ENCODE results near the gene PTH1R. TPM values are rescaled to one million over a fixed set of nuclear protein-coding genes. Genes with fewer than 3 reads are reported as not detected.

Gene PTH1R
- total and polyA plus RNA-seq, 4 donors: 11.2 to 29.7 (median 19.9) TPM

GRCh38 chr3:46924921-46925584, 47.5 kb downstream of the PTH1R start:
- Histone ChIP-seq H3K4me1 (ENCODE audit: control insufficient read depth in 5 of 5, insufficient read depth in 5 of 5, low read length in 5 of 5) (peaks cover 0 to 27% (median 4%) of the 10 kb centered on the region in 5 donors), H3K9ac (ENCODE audit: insufficient read depth in 1 of 2, low read length in 2 of 2) (no peak overlapping the region), H3K4me3 (no peak overlapping the region), H3K27me3 (ENCODE audit: control insufficient read depth in 3 of 3, insufficient read depth in 3 of 3, low read length in 2 of 3) (no peaks in the 10 kb centered on the region), H3K27ac (ENCODE audit: low read depth in 1 of 2, low read length in 1 of 2) (peak overlapping the region; percentile 62 to 82), H3K36me3 (ENCODE audit: control insufficient read depth in 4 of 4, insufficient read depth in 4 of 4, low read length in 4 of 4) (peaks cover 9 to 55% (median 41%) of the 10 kb centered on the region in 4 donors), H3K9me3 (ENCODE audit: control insufficient read depth in 4 of 4, insufficient read depth in 3 of 4, low read length in 3 of 4) (no peaks in the 10 kb centered on the region)
- TF ChIP-seq, protein P1, sequence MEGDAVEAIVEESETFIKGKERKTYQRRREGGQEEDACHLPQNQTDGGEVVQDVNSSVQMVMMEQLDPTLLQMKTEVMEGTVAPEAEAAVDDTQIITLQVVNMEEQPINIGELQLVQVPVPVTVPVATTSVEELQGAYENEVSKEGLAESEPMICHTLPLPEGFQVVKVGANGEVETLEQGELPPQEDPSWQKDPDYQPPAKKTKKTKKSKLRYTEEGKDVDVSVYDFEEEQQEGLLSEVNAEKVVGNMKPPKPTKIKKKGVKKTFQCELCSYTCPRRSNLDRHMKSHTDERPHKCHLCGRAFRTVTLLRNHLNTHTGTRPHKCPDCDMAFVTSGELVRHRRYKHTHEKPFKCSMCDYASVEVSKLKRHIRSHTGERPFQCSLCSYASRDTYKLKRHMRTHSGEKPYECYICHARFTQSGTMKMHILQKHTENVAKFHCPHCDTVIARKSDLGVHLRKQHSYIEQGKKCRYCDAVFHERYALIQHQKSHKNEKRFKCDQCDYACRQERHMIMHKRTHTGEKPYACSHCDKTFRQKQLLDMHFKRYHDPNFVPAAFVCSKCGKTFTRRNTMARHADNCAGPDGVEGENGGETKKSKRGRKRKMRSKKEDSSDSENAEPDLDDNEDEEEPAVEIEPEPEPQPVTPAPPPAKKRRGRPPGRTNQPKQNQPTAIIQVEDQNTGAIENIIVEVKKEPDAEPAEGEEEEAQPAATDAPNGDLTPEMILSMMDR (IDR thresholded peaks at IDR 0.05; ENCODE audit: control extremely low read depth, extremely low read depth): no peak
- WGBS, 2 donors: 81 to 90% methylated on average over 10 of the region's 10 CpGs
- DNase-seq: no peak
- no peak for ATAC-seq (ENCODE audit: insufficient read depth, low FRiP score)

- WGBS, 2 donors: 50 to 72% methylated on average over 5 of the region's 5 CpGs
- H3K9ac ChIP-seq (ENCODE audit: insufficient read depth in 1 of 2, low read length in 2 of 2): no peak overlapping the region
- TF ChIP-seq, protein P1 (IDR thresholded peaks at IDR 0.05; ENCODE audit: control extremely low read depth, extremely low read depth): no peak
- ATAC-seq (ENCODE audit: insufficient read depth, low FRiP score) (no peak), DNase-seq (no peak)
- H3K36me3 ChIP-seq (ENCODE audit: control insufficient read depth in 4 of 4, insufficient read depth in 4 of 4, low read length in 4 of 4): peaks cover 5 to 54% (median 39%) of the 10 kb centered on the region in 4 donors
- no peaks in the 10 kb centered on the region for H3K27me3 ChIP-seq (ENCODE audit: control insufficient read depth in 3 of 3, insufficient read depth in 3 of 3, low read length in 2 of 3)
- H3K4me3 ChIP-seq: no peak overlapping the region
- peaks cover 0 to 32% (median 8%) of the 10 kb centered on the region in 5 donors for H3K4me1 ChIP-seq (ENCODE audit: control insufficient read depth in 5 of 5, insufficient read depth in 5 of 5, low read length in 5 of 5)
- no peaks in the 10 kb centered on the region for H3K9me3 ChIP-seq (ENCODE audit: control insufficient read depth in 4 of 4, insufficient read depth in 3 of 4, low read length in 3 of 4)
- H3K27ac ChIP-seq (ENCODE audit: low read depth in 1 of 2, low read length in 1 of 2): peak overlapping the region; percentile 18 to 82
Measured at GRCh38 chr3:46925585-46925934, 48.0 kb downstream of the PTH1R start.

DNA sequence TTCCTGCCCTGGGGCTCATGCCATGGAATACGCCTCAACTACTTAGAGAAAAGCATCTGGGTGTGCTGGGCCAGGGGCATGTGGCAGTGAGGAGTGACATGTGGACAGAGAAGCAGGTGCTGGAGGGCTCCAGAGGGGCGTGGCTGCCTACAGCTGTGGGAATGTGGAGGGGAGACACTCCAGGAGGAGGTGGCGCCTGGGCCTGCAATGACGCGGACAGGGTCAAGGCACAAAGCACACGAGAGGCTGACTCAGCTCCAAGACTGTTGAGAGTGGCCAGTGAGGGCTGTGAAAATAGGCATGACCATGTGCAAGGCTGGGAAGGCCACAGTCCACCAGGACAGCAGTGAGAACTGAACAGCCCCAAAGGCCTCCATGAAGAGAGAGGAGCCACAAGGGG, 48.5 kb downstream of the PTH1R start:
- DNase-seq (peak in 2 of 3 donors; percentile 4 to 35), ATAC-seq (ENCODE audit: insufficient read depth, low FRiP score) (peak; percentile 24)
- Histone ChIP-seq H3K4me3 (no peak overlapping the region), H3K9me3 (ENCODE audit: control insufficient read depth in 4 of 4, insufficient read depth in 3 of 4, low read length in 3 of 4) (no peaks in the 10 kb centered on the region), H3K27me3 (ENCODE audit: control insufficient read depth in 3 of 3, insufficient read depth in 3 of 3, low read length in 2 of 3) (no peaks in the 10 kb centered on the region), H3K36me3 (ENCODE audit: control insufficient read depth in 4 of 4, insufficient read depth in 4 of 4, low read length in 4 of 4) (peaks cover 4 to 49% (median 35%) of the 10 kb centered on the region in 4 donors), H3K9ac (ENCODE audit: insufficient read depth in 1 of 2, low read length in 2 of 2) (peak overlapping the region in 1 of 2 donors; percentile 11), H3K4me1 (ENCODE audit: control insufficient read depth in 5 of 5, insufficient read depth in 5 of 5, low read length in 5 of 5) (peaks cover 0 to 34% (median 8%) of the 10 kb centered on the region in 5 donors), H3K27ac (ENCODE audit: low read depth in 1 of 2, low read length in 1 of 2) (peak overlapping the region; percentile 82 to 83)
- TF ChIP-seq, protein P1 (IDR thresholded peaks at IDR 0.05; ENCODE audit: control extremely low read depth, extremely low read depth): no peak
- 60 to 64% methylated on average over 6 of the region's 6 CpGs for WGBS, 2 donors
